BE2C (cell line): ENCODE data around the gene CALML4.
"Not testable (repeated sequence)": the region's sequence is repeated elsewhere in the genome, so short reads cannot be mapped to it uniquely, and the experiment has no call there.

Source experiments
- DNase-seq: peaks from one replicate; pipeline ENCODE4 v3.0.0-alpha.2; 2020
- H3K27me3 ChIP-seq: fragments of 250-450 bp; sonication (Bioruptor Pico); 2 replicates; pipeline ENCODE4 v1.5.1; 2020; ENCODE audit warnings: mild to moderate bottlenecking
- H3K36me3 ChIP-seq: fragments of 250-450 bp; sonication (Bioruptor Pico); 2 replicates; pipeline ENCODE4 v1.5.1; 2020; ENCODE audit warnings: mild to moderate bottlenecking
- H3K4me1 ChIP-seq: fragments of 250-450 bp; sonication (Bioruptor Pico); 2 replicates; pipeline ENCODE4 v1.5.1; 2020
- H3K4me3 ChIP-seq: 2 replicates; pipeline ENCODE4 v1.5.1; 2011; ENCODE audit warnings: low read depth, low read length
- H3K9me3 ChIP-seq: fragments of 250-450 bp; sonication (Bioruptor Pico); 2 replicates; pipeline ENCODE4 v1.5.1; 2020
- CTCF ChIP-seq: IDR thresholded peaks from 2 replicates; pipeline ENCODE4 v1.5.1; 2012; ENCODE audit warnings: mild to moderate bottlenecking, low read depth, low read length

The CALML4 gene

GRCh38 chr15:68218847-68219798, 14.0 kb upstream of the CALML4 start:
- Histone ChIP-seq H3K36me3 (peaks cover 60% of the 10 kb centered on the region), H3K4me1 (no peaks in the 10 kb centered on the region)

GRCh38 chr15:68218331-68218730, 13.2 kb upstream of the CALML4 start:
- H3K27me3 ChIP-seq = no peaks in the 10 kb centered on the region
- no peaks in the 10 kb centered on the region for H3K4me1 ChIP-seq
- no peak for DNase-seq
- no peak overlapping the region for H3K4me3 ChIP-seq
- H3K36me3 ChIP-seq = peaks cover 62% of the 10 kb centered on the region
- no peaks in the 10 kb centered on the region; the same call in 1 of the 2 replicates for H3K9me3 ChIP-seq
- TF ChIP-seq CTCF = no peak

More at GRCh38 chr15:68218847-68219798, 14.0 kb upstream of the CALML4 start:
- TF ChIP-seq CTCF = no peak
- DNase-seq = no peak
- no peaks in the 10 kb centered on the region; the same call in 1 of the 2 replicates for H3K9me3 ChIP-seq
- H3K27me3 ChIP-seq = no peaks in the 10 kb centered on the region
- H3K4me3 ChIP-seq = no peak overlapping the region

GRCh38 chr15:68217341-68217740, 12.2 kb upstream of the CALML4 start:
- H3K4me1 ChIP-seq = no peaks in the 10 kb centered on the region
- DNase-seq = no peak
- no peaks in the 10 kb centered on the region for H3K27me3 ChIP-seq
- peaks cover 59% of the 10 kb centered on the region for H3K36me3 ChIP-seq
- no peak for TF ChIP-seq CTCF
- H3K4me3 ChIP-seq = no peak overlapping the region
- H3K9me3 ChIP-seq = no peaks in the 10 kb centered on the region

- H3K4me1 ChIP-seq = no peaks in the 10 kb centered on the region
- no peak overlapping the region for H3K4me3 ChIP-seq
- H3K36me3 ChIP-seq = peaks cover 64% of the 10 kb centered on the region
- TF ChIP-seq CTCF = no peak
- no peaks in the 10 kb centered on the region for H3K27me3 ChIP-seq
- DNase-seq = no peak
- no peaks in the 10 kb centered on the region for H3K9me3 ChIP-seq
Measured at GRCh38 chr15:68214838-68215254, 9.7 kb upstream of the CALML4 start.

- Histone ChIP-seq H3K36me3 (peaks cover 62% of the 10 kb centered on the region), H3K4me1 (no peaks in the 10 kb centered on the region), H3K27me3 (no peaks in the 10 kb centered on the region), H3K4me3 (no peak overlapping the region), H3K9me3 (no peaks in the 10 kb centered on the region)
- DNase-seq = no peak
- TF ChIP-seq CTCF = no peak
Measured at GRCh38 chr15:68213991-68214837, 9.1 kb upstream of the CALML4 start.

GRCh38 chr15:68213491-68213845, 8.3 kb upstream of the CALML4 start:
- not testable (repeated sequence) for DNase-seq, H3K27me3 ChIP-seq, H3K4me1 ChIP-seq, H3K4me3 ChIP-seq, H3K9me3 ChIP-seq
- peaks cover 60% of the 10 kb centered on the region for H3K36me3 ChIP-seq
